Measurements from ENCODE around the gene KRT2. TPM values are rescaled to one million over a fixed set of nuclear protein-coding genes. Genes with fewer than 3 reads are reported as not detected.

KRT2 gene
- total and polyA plus RNA-seq, 4 donors: not detected

GRCh38 chr12:52691076-52691840, 39.2 kb upstream of the KRT2 start:
- Histone ChIP-seq H3K9ac (ENCODE audit: low read depth in 1 of 2, low read length in 2 of 2) (no peak overlapping the region), H3K27ac (ENCODE audit: low read depth in 1 of 2, low read length in 2 of 2) (no peak overlapping the region), H3K9me3 (ENCODE audit: control insufficient read depth in 4 of 4, low read length in 3 of 4) (no peaks in the 10 kb centered on the region), H3K4me1 (ENCODE audit: control insufficient read depth in 4 of 4, insufficient read depth in 4 of 4, low read length in 3 of 4) (peaks cover 0 to 5% (median 4%) of the 10 kb centered on the region in 4 donors), H3K27me3 (ENCODE audit: control insufficient read depth in 4 of 4, insufficient read depth in 4 of 4, low read length in 3 of 4) (peaks cover 0 to 10% (median 6%) of the 10 kb centered on the region in 4 donors), H3K4me3 (ENCODE audit: low read depth in 1 of 3, low read length in 3 of 3) (peak overlapping the region in 1 of 3 donors; percentile 24), H3K36me3 (ENCODE audit: control insufficient read depth in 4 of 4, insufficient read depth in 3 of 4, low read depth in 1 of 4, low read length in 3 of 4) (no peaks in the 10 kb centered on the region)
- DNase-seq (ENCODE audit: low spot score): no peak
- 6% methylated on average over 45 of the region's 45 CpGs for WGBS
- no peak for TF ChIP-seq NR2F2 (IDR thresholded peaks at IDR 0.05)
- TF ChIP-seq, protein P1, sequence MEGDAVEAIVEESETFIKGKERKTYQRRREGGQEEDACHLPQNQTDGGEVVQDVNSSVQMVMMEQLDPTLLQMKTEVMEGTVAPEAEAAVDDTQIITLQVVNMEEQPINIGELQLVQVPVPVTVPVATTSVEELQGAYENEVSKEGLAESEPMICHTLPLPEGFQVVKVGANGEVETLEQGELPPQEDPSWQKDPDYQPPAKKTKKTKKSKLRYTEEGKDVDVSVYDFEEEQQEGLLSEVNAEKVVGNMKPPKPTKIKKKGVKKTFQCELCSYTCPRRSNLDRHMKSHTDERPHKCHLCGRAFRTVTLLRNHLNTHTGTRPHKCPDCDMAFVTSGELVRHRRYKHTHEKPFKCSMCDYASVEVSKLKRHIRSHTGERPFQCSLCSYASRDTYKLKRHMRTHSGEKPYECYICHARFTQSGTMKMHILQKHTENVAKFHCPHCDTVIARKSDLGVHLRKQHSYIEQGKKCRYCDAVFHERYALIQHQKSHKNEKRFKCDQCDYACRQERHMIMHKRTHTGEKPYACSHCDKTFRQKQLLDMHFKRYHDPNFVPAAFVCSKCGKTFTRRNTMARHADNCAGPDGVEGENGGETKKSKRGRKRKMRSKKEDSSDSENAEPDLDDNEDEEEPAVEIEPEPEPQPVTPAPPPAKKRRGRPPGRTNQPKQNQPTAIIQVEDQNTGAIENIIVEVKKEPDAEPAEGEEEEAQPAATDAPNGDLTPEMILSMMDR (IDR thresholded peaks at IDR 0.05; ENCODE audit: low read depth, low read length, missing input control): no peak
- no peak for TF ChIP-seq JUND (IDR thresholded peaks at IDR 0.05)
- no peak for TF ChIP-seq FOXA1 (IDR thresholded peaks at IDR 0.05)
- TF ChIP-seq FOXA2 (IDR thresholded peaks at IDR 0.05): no peak
- TF ChIP-seq RXRA (IDR thresholded peaks at IDR 0.05): no peak
- TF ChIP-seq HNF4G (IDR thresholded peaks at IDR 0.05): no peak
- no peak for TF ChIP-seq SP1 (IDR thresholded peaks at IDR 0.05)
- no peak for TF ChIP-seq REST (IDR thresholded peaks at IDR 0.05)
- no peak for TF ChIP-seq YY1 (IDR thresholded peaks at IDR 0.05)
- TF ChIP-seq HNF4A (conservative IDR thresholded peaks at IDR 0.05): no peak
- no peak for TF ChIP-seq MAX (IDR thresholded peaks at IDR 0.05)
- TF ChIP-seq, protein P2, sequence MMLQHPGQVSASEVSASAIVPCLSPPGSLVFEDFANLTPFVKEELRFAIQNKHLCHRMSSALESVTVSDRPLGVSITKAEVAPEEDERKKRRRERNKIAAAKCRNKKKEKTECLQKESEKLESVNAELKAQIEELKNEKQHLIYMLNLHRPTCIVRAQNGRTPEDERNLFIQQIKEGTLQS (IDR thresholded peaks at IDR 0.05): no peak
- no peak for TF ChIP-seq TAF1 (conservative IDR thresholded peaks at IDR 0.05)
- TF ChIP-seq GABPA (IDR thresholded peaks at IDR 0.05 in 1 of 2, conservative IDR thresholded peaks at IDR 0.05 in 1 of 2): no peak

DNA sequence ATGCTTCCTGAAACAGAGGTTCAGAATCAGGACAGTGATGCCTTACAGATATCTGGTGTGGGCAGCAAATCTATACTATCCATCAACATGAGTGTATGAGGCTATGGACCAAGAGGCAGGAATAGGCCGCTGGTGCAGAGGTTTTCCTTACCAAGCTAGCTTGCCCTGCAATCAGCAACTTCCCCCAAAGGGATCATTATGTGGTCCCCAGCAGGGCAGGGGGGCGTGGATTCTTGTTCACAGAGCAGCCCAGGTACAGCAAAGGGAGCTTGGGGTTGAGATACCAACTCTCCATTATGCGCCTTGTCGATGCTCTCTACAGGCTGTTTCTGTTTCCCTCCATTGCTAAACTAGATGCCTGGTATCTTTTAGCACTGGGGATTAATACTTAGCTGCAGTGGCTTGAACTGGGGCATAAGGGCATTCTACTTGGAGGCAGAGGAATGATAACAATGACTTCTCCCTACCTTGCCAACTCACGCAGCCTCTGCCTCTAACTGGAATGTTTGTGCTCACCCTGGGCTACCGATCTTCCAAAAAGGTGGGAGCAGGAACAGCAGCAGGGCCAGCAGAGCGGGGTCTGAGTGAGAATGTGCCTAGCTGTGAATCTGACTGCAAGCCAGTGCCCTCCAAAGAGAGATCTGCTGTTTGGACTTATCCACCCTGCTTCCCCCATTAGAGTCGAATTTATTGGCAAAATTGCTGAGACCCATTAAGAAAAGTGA, 38.5 kb upstream of the KRT2 start:
- no peaks in the 10 kb centered on the region for H3K36me3 ChIP-seq (ENCODE audit: control insufficient read depth in 4 of 4, insufficient read depth in 3 of 4, low read depth in 1 of 4, low read length in 3 of 4)
- peaks cover 0 to 5% (median 4%) of the 10 kb centered on the region in 4 donors for H3K4me1 ChIP-seq (ENCODE audit: control insufficient read depth in 4 of 4, insufficient read depth in 4 of 4, low read length in 3 of 4)
- TF ChIP-seq EGR1 (IDR thresholded peaks at IDR 0.05; ENCODE audit: low read depth in 2 of 2) (no peak), REST (IDR thresholded peaks at IDR 0.05) (no peak), YY1 (IDR thresholded peaks at IDR 0.05) (no peak), MAX (IDR thresholded peaks at IDR 0.05) (no peak), TAF1 (conservative IDR thresholded peaks at IDR 0.05) (no peak)
- TF ChIP-seq, protein P1 (IDR thresholded peaks at IDR 0.05; ENCODE audit: low read depth, low read length, missing input control): no peak
- no peak overlapping the region for H3K9ac ChIP-seq (ENCODE audit: low read depth in 1 of 2, low read length in 2 of 2)
- 64% methylated on average over 8 of the region's 8 CpGs for WGBS
- H3K27me3 ChIP-seq (ENCODE audit: control insufficient read depth in 4 of 4, insufficient read depth in 4 of 4, low read length in 3 of 4): peaks cover 0 to 10% (median 6%) of the 10 kb centered on the region in 4 donors
- no peak overlapping the region for H3K4me3 ChIP-seq (ENCODE audit: low read depth in 1 of 3, low read length in 3 of 3)
- H3K27ac ChIP-seq (ENCODE audit: low read depth in 1 of 2, low read length in 2 of 2): no peak overlapping the region
- no peaks in the 10 kb centered on the region for H3K9me3 ChIP-seq (ENCODE audit: control insufficient read depth in 4 of 4, low read length in 3 of 4)
- no peak for DNase-seq (ENCODE audit: low spot score)

Measured in liver (tissue), 9 donors.